Suprapubic skin (tissue), 4 donors: ENCODE results near the gene CDK5R1. TPM values are rescaled to one million over a fixed set of nuclear protein-coding genes. Genes with fewer than 3 reads are reported as not detected.
A peak's percentile ranks its signal among the peaks of the same experiment; 100 is the strongest.

Experiments used
- DNase-seq, 2 donors: peaks; one replicate each; pipeline ENCODE4 v3.0.0-alpha.2; 2019; ENCODE audit warnings: low spot score in 2 of 2
- H3K27ac ChIP-seq: fragments of 200-600 bp; sonication (generic); one replicate; pipeline ENCODE4 v1.5.1; 2019
- H3K27me3 ChIP-seq: fragments of 200-600 bp; sonication (generic); one replicate; pipeline ENCODE4 v1.5.1; 2019
- H3K36me3 ChIP-seq: fragments of 200-600 bp; sonication (generic); one replicate; pipeline ENCODE4 v1.5.1; 2019
- H3K4me1 ChIP-seq: fragments of 200-600 bp; sonication (generic); one replicate; pipeline ENCODE4 v1.5.1; 2019
- H3K4me3 ChIP-seq: fragments of 200-600 bp; sonication (generic); one replicate; pipeline ENCODE4 v1.5.1; 2019; ENCODE audit warnings: mild to moderate bottlenecking
- H3K9me3 ChIP-seq: fragments of 200-600 bp; sonication (generic); one replicate; pipeline ENCODE4 v1.5.1; 2019
- CTCF ChIP-seq, 2 donors: fragments of 200-600 bp in 1 of 2; fragments of 450-650 bp in 1 of 2; sonication (generic) in 1 of 2; IDR thresholded peaks; one replicate each; pipeline ENCODE4 v1.5.1; 2016 to 2019; ENCODE audit warnings: antibody characterized with exemption in 2 of 2, mild to moderate bottlenecking in 1 of 2, moderate library complexity in 1 of 2
- EP300 ChIP-seq: sonication (generic); formaldehyde crosslinking; IDR thresholded peaks from one replicate; pipeline ENCODE4 v1.6.1; 2017; ENCODE audit warnings: antibody characterized with exemption
- POLR2A ChIP-seq, 2 donors: fragments of 450-650 bp; IDR thresholded peaks; one replicate each; pipeline ENCODE4 v1.6.1; 2017; ENCODE audit warnings: antibody characterized with exemption in 2 of 2, mild to moderate bottlenecking in 2 of 2, moderate library complexity in 2 of 2
- POLR2AphosphoS5 ChIP-seq, 3 donors: sonication (generic); formaldehyde crosslinking; IDR thresholded peaks; one replicate each; pipeline ENCODE4 v1.6.1; 2017; ENCODE audit warnings: antibody characterized with exemption in 3 of 3
- WGBS: methylation state at CpG from one replicate; pipeline ENCODE4 v1.1.5; 2018; 5-methylcytosine and 5-hydroxymethylcytosine counted together
- total RNA-seq, 4 donors: library from RNA; depleted of rRNA; stranded (reverse); fragments of >200 nt; gene quantifications; one replicate each; pipeline ENCODE4 v1.1.0, GENCODE V29; 2016

The CDK5R1 gene
- total RNA-seq, 4 donors from 2014 or later, result 3.5 to 6.9 (median 5.5) TPM

DNA sequence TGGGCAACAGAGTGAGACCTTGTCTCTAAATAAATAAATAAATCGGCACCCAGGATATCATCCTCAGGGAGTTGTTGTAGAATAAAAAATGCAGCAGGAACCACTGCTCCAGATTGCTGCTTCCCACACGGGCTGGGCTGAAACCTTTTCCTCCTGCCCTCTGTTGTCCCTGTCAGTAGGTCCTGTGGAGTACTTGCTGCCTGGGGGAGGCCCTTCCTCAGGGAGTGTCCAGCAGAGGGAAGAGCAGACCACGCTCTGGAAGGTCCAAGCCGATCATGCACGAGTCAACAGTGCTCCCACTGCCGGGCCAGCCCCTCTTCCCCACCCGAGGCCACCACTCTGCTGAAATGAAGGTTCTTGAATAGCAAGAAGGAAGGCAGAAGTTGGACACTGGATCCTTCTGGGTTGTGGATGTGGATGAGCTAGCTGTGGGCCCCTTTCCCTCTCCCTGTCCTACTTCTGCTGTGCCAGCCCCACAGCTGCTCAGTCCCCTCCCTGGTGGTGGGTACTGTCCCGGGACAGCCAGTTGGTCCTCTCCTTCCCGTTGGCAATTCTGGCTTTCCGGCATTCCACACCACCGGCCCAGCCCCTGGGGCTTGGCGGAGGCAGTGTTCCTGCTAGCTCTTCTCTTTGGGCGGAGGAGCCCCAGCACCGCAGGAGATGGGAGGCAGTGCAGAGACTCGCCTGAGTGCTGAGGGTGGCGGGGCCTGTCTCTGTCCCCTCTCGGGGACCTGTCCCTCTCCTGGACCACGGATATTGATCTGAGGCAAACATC is 10.8 kb downstream of the CDK5R1 start:
- Histone ChIP-seq H3K36me3 (no peaks in the 10 kb centered on the region), H3K27ac (no peak overlapping the region), H3K9me3 (no peaks in the 10 kb centered on the region), H3K4me1 (no peaks in the 10 kb centered on the region), H3K27me3 (no peaks in the 10 kb centered on the region), H3K4me3 (no peak overlapping the region)
- 74% methylated on average over 17 of the region's 18 CpGs for WGBS
- TF ChIP-seq POLR2AphosphoS5 (IDR thresholded peaks at IDR 0.05) (no peak), CTCF (IDR thresholded peaks at IDR 0.05) (no peak), EP300 (no peak)
- no peak for DNase-seq

GRCh38 chr17:32498391-32498790 is 11.6 kb downstream of the CDK5R1 start:
- DNase-seq, result no peak
- Histone ChIP-seq H3K4me3 (no peak overlapping the region), H3K4me1 (no peaks in the 10 kb centered on the region), H3K27me3 (no peaks in the 10 kb centered on the region), H3K27ac (no peak overlapping the region), H3K36me3 (no peaks in the 10 kb centered on the region), H3K9me3 (no peaks in the 10 kb centered on the region)
- 73% methylated on average over 9 of the region's 9 CpGs for WGBS
- TF ChIP-seq CTCF (IDR thresholded peaks at IDR 0.05) (no peak), EP300 (no peak), POLR2AphosphoS5 (IDR thresholded peaks at IDR 0.05) (no peak), POLR2A (IDR thresholded peaks at IDR 0.05) (no peak)

DNA sequence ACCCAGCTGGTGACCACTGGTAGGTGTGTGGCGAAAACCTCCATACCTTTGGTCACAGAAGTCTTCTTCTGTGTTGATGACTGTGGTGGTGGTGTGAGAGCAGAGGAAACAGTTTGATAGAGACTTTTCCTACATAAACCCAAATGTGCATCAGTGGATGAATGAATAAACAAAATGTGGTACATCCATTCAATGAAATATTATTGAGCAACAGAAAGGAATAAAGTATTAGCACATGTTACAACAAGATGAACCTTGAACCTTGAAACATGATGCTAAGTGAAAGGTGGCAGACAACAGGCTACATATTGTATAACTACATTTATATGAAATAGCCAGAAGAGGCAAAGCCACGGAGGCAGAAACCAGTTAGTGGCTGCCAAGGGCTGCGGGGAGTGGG is 15.2 kb downstream of the CDK5R1 start:
- TF ChIP-seq POLR2AphosphoS5 (IDR thresholded peaks at IDR 0.05), result no peak
- TF ChIP-seq EP300, result no peak
- TF ChIP-seq POLR2A (IDR thresholded peaks at IDR 0.05), result no peak
- no peak for TF ChIP-seq CTCF (IDR thresholded peaks at IDR 0.05)
- H3K36me3 ChIP-seq, result no peaks in the 10 kb centered on the region
- no peak overlapping the region for H3K4me3 ChIP-seq
- no peak for DNase-seq
- no peaks in the 10 kb centered on the region for H3K4me1 ChIP-seq
- H3K27me3 ChIP-seq, result no peaks in the 10 kb centered on the region
- WGBS, result 93% methylated on average over 3 of the region's 3 CpGs
- no peak overlapping the region for H3K27ac ChIP-seq
- H3K9me3 ChIP-seq, result no peaks in the 10 kb centered on the region

DNA sequence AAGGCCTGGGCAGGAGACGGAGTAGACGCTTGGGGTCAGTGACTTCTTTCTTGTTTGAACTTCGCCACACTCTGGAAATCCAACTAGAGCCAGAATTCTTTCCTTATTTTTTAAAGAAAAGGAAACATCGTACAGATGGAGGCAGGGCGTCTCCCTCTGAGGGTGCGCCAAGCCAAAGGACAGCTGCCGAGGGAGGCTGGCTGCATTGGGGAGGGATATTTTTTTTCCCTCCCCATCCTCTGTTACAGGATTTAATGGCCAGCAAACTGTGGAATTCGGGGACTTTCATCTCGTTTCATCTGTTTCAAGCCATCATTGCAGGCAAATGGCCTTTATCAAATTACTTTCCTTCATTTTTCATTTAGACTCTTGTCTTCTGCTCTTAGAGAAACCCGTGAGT is 15.9 kb downstream of the CDK5R1 start:
- Histone ChIP-seq H3K9me3 (no peaks in the 10 kb centered on the region), H3K4me3 (no peak overlapping the region), H3K4me1 (no peaks in the 10 kb centered on the region), H3K27ac (no peak overlapping the region), H3K27me3 (no peaks in the 10 kb centered on the region), H3K36me3 (no peaks in the 10 kb centered on the region)
- 86% methylated on average over 10 of the region's 10 CpGs for WGBS
- no peak for TF ChIP-seq CTCF (IDR thresholded peaks at IDR 0.05)
- no peak for DNase-seq

GRCh38 chr17:32503251-32504165 is 16.7 kb downstream of the CDK5R1 start:
- DNase-seq, result no peak
- 80% methylated on average over 7 of the region's 7 CpGs for WGBS

More at GRCh38 chr17:32503251-32504165, 16.7 kb downstream of the CDK5R1 start:
- no peak for TF ChIP-seq EP300
- no peaks in the 10 kb centered on the region for H3K36me3 ChIP-seq
- H3K9me3 ChIP-seq, result no peaks in the 10 kb centered on the region
- no peaks in the 10 kb centered on the region for H3K4me1 ChIP-seq
- H3K27me3 ChIP-seq, result no peaks in the 10 kb centered on the region
- peak overlapping the region; percentile 4 for H3K27ac ChIP-seq
- H3K4me3 ChIP-seq, result no peak overlapping the region
